ENCODE data around the gene SEL1L3. TPM values are rescaled to one million over a fixed set of nuclear protein-coding genes. Genes with fewer than 3 reads are reported as not detected.

The SEL1L3 gene
- polyA plus RNA-seq, 1 of the 3 experiments (the other 2 are of a cell fraction): 2.2 TPM

GRCh38 chr4:25838526-25838925 is 24.3 kb downstream of the SEL1L3 start:
- Histone ChIP-seq H3K27ac (ENCODE audit: low read depth in 2 of 2, low read length in 1 of 2) (no peak overlapping the region), H3K27me3 (ENCODE audit: insufficient read depth) (no peaks in the 10 kb centered on the region), H3K79me2 (ENCODE audit: insufficient read depth) (no peaks in the 10 kb centered on the region), H3K4me1 (ENCODE audit: control insufficient read depth in 1 of 2, insufficient read depth in 2 of 2, low read depth in 1 of 2, low read length in 1 of 2) (no peaks in the 10 kb centered on the region), H3K9me2 (no peaks in the 10 kb centered on the region), H4K20me1 (ENCODE audit: insufficient read depth) (no peaks in the 10 kb centered on the region), H3K9ac (no peak overlapping the region), H2AFZ (ENCODE audit: low read depth) (no peak overlapping the region), H3K4me3 (ENCODE audit: low read depth in 2 of 2, low read length in 1 of 2) (no peak overlapping the region), H3K9me3 (no peaks in the 10 kb centered on the region), H3K4me2 (no peak overlapping the region), H3F3A (replicated peaks; ENCODE audit: insufficient read depth) (no peaks in the 10 kb centered on the region), H3K36me3 (replicated peaks in 1 of 2; ENCODE audit: control insufficient read depth in 1 of 2, insufficient read depth in 2 of 2, low read length in 1 of 2) (no peaks in the 10 kb centered on the region)
- 76% methylated on average over 8 of the region's 8 CpGs for WGBS (ENCODE audit: low lambda C conversion rate)
- ChIA-PET POLR2A (no interaction called here), CTCF (interaction anchor here (1.2 kb wide), 1 partner anchor 27 kb away, joined by 3 read pairs; no protein-coding TSS in a partner anchor)
- no peak for DNase-seq
- TF ChIP-seq REST (IDR thresholded peaks at IDR 0.05; ENCODE audit: low read depth, low read length) (peak; percentile 81), USF2 (IDR thresholded peaks at IDR 0.05; ENCODE audit: borderline replicate concordance, low read depth, low read length) (no peak), USF1 (IDR thresholded peaks at IDR 0.05; ENCODE audit: borderline replicate concordance, low read depth) (no peak), RXRA (IDR thresholded peaks at IDR 0.05; ENCODE audit: borderline replicate concordance, low read depth) (no peak), EZH2phosphoT487 (IDR thresholded peaks at IDR 0.05; ENCODE audit: borderline replicate concordance, low read depth) (no peak)

- Histone ChIP-seq H3K9ac (no peak overlapping the region), H3F3A (replicated peaks; ENCODE audit: insufficient read depth) (no peaks in the 10 kb centered on the region), H3K27ac (ENCODE audit: low read depth in 2 of 2, low read length in 1 of 2) (no peak overlapping the region), H2AFZ (ENCODE audit: low read depth) (no peak overlapping the region), H3K27me3 (ENCODE audit: insufficient read depth) (no peaks in the 10 kb centered on the region), H3K9me2 (no peaks in the 10 kb centered on the region), H3K4me1 (ENCODE audit: control insufficient read depth in 1 of 2, insufficient read depth in 2 of 2, low read depth in 1 of 2, low read length in 1 of 2) (no peaks in the 10 kb centered on the region), H3K36me3 (replicated peaks in 1 of 2; ENCODE audit: control insufficient read depth in 1 of 2, insufficient read depth in 2 of 2, low read length in 1 of 2) (no peaks in the 10 kb centered on the region), H4K20me1 (ENCODE audit: insufficient read depth) (no peaks in the 10 kb centered on the region), H3K9me3 (no peaks in the 10 kb centered on the region), H3K4me3 (ENCODE audit: low read depth in 2 of 2, low read length in 1 of 2) (no peak overlapping the region), H3K4me2 (no peak overlapping the region), H3K79me2 (ENCODE audit: insufficient read depth) (no peaks in the 10 kb centered on the region)
- ChIA-PET CTCF (interaction anchor here (1.0 to 1.1 kb wide), 2 partner anchors 9 to 397 kb away, joined by 3 read pairs; no protein-coding TSS in a partner anchor), POLR2A (interaction anchor here (0.7 kb wide), 1 partner anchor 37 kb away, joined by 5 read pairs; no protein-coding TSS in a partner anchor)
- 63% methylated on average over 4 of the region's 4 CpGs for WGBS (ENCODE audit: low lambda C conversion rate)
- DNase-seq: no peak
- TF ChIP-seq ZBTB33 (IDR thresholded peaks at IDR 0.05; ENCODE audit: borderline replicate concordance, low read depth) (no peak), USF2 (IDR thresholded peaks at IDR 0.05; ENCODE audit: borderline replicate concordance, low read depth, low read length) (no peak), EP300 (IDR thresholded peaks at IDR 0.05; ENCODE audit: borderline replicate concordance in 1 of 2, low read depth in 1 of 2, low read length in 1 of 2) (no peak), IRF3 (IDR thresholded peaks at IDR 0.05; ENCODE audit: low read depth, low read length) (no peak), NRF1 (IDR thresholded peaks at IDR 0.05; ENCODE audit: low read depth, low read length) (no peak), CTCF (IDR thresholded peaks at IDR 0.05) (no peak)
Observed at GRCh38 chr4:25837107-25837506, 25.7 kb downstream of the SEL1L3 start.
